B cell (primary cell): ENCODE measurements around the gene HECTD2.

ENCODE experiments used
- CTCF ChIP-seq: fragments of 200-600 bp; IDR thresholded peaks from one replicate; pipeline ENCODE4 v1.8.0; 2022; ENCODE audit warnings: antibody characterized with exemption, mild to moderate bottlenecking
- EZH2 ChIP-seq: IDR thresholded peaks from 2 replicates; pipeline ENCODE4 v1.6.1; 2012; ENCODE audit warnings: borderline replicate concordance, low read depth, mild to moderate bottlenecking, moderate library complexity, low read length; ENCODE audit not compliant: insufficient read depth, poor library complexity, severe bottlenecking

DNA sequence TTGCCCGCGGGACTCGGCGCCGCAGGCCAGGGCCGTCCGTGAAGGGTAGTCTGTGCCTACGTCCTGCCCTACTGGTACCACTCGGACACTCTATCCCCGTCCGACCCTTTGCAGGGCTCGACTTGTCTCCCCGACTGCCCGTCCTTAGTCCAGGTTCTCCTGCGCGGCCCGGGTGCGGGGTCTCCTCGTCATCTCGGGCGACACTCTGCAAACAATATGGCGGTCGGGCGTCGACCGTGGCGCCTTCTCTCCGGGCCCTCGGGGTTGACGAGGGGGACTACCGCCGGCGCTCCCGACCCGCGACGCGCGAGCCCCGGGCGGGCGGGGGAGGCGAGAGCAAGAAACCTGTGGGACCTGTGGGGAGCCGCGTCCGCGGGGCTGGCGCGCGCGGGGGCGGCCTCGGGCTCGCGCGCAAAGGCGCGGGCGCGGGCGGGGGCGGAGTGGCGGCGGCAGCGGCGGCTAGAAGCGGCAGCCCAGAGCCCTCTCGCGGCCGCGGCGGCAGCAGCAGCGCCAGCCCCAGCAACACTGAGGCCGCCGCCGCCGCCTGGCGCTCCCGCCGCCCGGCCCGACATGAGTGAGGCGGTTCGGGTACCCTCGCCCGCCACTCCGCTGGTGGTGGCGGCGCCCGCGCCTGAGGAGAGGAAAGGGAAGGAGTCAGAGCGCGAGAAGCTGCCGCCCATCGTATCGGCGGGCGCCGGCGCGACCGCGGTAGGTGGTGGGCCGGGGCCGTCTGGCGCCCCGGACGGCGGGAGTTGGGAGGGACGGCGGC lies at the start of gene HECTD2:
- peak; percentile 24 for TF ChIP-seq CTCF
- TF ChIP-seq EZH2 = no peak
